GM23338 (cell line): ENCODE measurements around the gene STAMBP. TPM values are rescaled to one million over a fixed set of nuclear protein-coding genes. Genes with fewer than 3 reads are reported as not detected.

Experiments used
- ATAC-seq: fragments of 200-7000 bp; cut with Tn5 transposase; 3 replicates; pipeline ENCODE4 v1.9.1; 2020
- DNase-seq: peaks from one replicate; pipeline ENCODE4 v3.0.0-alpha.2; 2015; ENCODE audit warnings: low spot score
- H2AFZ ChIP-seq: fragments of 200-600 bp; sonication (generic); 2 replicates; pipeline ENCODE4 v1.8.0; 2016; ENCODE audit warnings: antibody characterized with exemption, mild to moderate bottlenecking, moderate library complexity
- H3F3A ChIP-seq: fragments of 200-600 bp; sonication (generic); replicated peaks from 2 replicates; pipeline ENCODE4 v1.8.0; 2017; ENCODE audit warnings: antibody characterized with exemption, mixed run types, low read depth
- H3K27ac ChIP-seq: fragments of 200-600 bp; sonication (generic); 2 replicates; pipeline ENCODE4 v1.6.1; 2016; ENCODE audit warnings: low read depth
- H3K27me3 ChIP-seq: fragments of 200-600 bp; sonication (generic); 2 replicates; pipeline ENCODE4 v1.8.0; 2016; ENCODE audit warnings: mild to moderate bottlenecking, mixed run types, moderate library complexity; ENCODE audit not compliant: insufficient read depth
- H3K36me3 ChIP-seq: fragments of 200-600 bp; sonication (generic); 2 replicates; pipeline ENCODE4 v1.8.0; 2016; ENCODE audit warnings: mild to moderate bottlenecking; ENCODE audit not compliant: insufficient read depth
- H3K4me1 ChIP-seq: fragments of 200-600 bp; sonication (generic); 2 replicates; pipeline ENCODE4 v1.8.0; 2016; ENCODE audit warnings: mild to moderate bottlenecking, moderate library complexity; ENCODE audit not compliant: insufficient read depth
- H3K4me2 ChIP-seq: fragments of 200-600 bp; sonication (generic); 2 replicates; pipeline ENCODE4 v1.7.1; 2017; ENCODE audit warnings: mixed run types
- H3K4me3 ChIP-seq: fragments of 200-600 bp; sonication (generic); 2 replicates; pipeline ENCODE4 v1.6.1; 2016; ENCODE audit warnings: mixed run types
- H3K79me2 ChIP-seq: fragments of 200-600 bp; sonication (generic); replicated peaks from 2 replicates; pipeline ENCODE4 v1.8.0; 2017; ENCODE audit warnings: mild to moderate bottlenecking; ENCODE audit not compliant: insufficient read depth
- H3K9me2 ChIP-seq: fragments of 200-600 bp; sonication (generic); 2 replicates; pipeline ENCODE4 v1.8.0; 2017; ENCODE audit not compliant: insufficient read depth
- H4K20me1 ChIP-seq: fragments of 200-600 bp; sonication (generic); replicated peaks from 2 replicates; pipeline ENCODE4 v1.8.0; 2017; ENCODE audit warnings: mild to moderate bottlenecking; ENCODE audit not compliant: insufficient read depth
- H3K27ac Mint-ChIP-seq: 2 replicates; pipeline ENCODE4 v1.8.0; 2020; ENCODE audit warnings: inconsistent platforms, mild to moderate bottlenecking, moderate library complexity, mixed read lengths
- H3K27me3 Mint-ChIP-seq: 3 replicates; pipeline ENCODE4 v1.8.0; 2022; ENCODE audit warnings: low read depth, mild to moderate bottlenecking, moderate library complexity, mixed read lengths, inconsistent platforms; ENCODE audit not compliant: insufficient read depth, poor library complexity
- H3K36me3 Mint-ChIP-seq: 3 replicates; pipeline ENCODE4 v1.8.0; 2021; ENCODE audit warnings: low read depth, mild to moderate bottlenecking, inconsistent platforms, moderate library complexity, mixed read lengths
- H3K4me1 Mint-ChIP-seq: 3 replicates; pipeline ENCODE4 v1.8.0; 2020; ENCODE audit warnings: mild to moderate bottlenecking, inconsistent platforms, mixed read lengths
- H3K4me3 Mint-ChIP-seq: 3 replicates; pipeline ENCODE4 v1.8.0; 2021; ENCODE audit warnings: moderate library complexity, mild to moderate bottlenecking, inconsistent platforms, mixed read lengths
- H3K9me3 Mint-ChIP-seq: 3 replicates; pipeline ENCODE4 v1.8.0; 2020; ENCODE audit warnings: moderate library complexity, mild to moderate bottlenecking, inconsistent platforms, mixed read lengths
- CREB1 ChIP-seq: fragments of 250-450 bp; sonication (Bioruptor Pico); IDR thresholded peaks from 2 replicates; pipeline ENCODE4 v1.5.0; 2020; ENCODE audit warnings: low read depth, mild to moderate bottlenecking, moderate library complexity
- EZH2 ChIP-seq: fragments of 200-600 bp; sonication (generic); IDR thresholded peaks from one replicate; pipeline ENCODE4 v1.8.0; 2017; ENCODE audit warnings: antibody characterized with exemption, mild to moderate bottlenecking, low read depth; ENCODE audit not compliant: unreplicated experiment
- EZH2phosphoT487 ChIP-seq: fragments of 200-600 bp; sonication (generic); IDR thresholded peaks from one replicate; pipeline ENCODE4 v1.8.1; 2018; ENCODE audit warnings: antibody characterized with exemption; ENCODE audit not compliant: unreplicated experiment
- JUNB ChIP-seq: IDR thresholded peaks from one replicate; pipeline ENCODE4 v1.6.1; 2016; ENCODE audit warnings: antibody characterized with exemption; ENCODE audit not compliant: unreplicated experiment
- NANOG ChIP-seq: IDR thresholded peaks from 2 replicates; pipeline ENCODE4 v1.6.1; 2016; ENCODE audit warnings: antibody characterized with exemption, borderline replicate concordance
- POLR2AphosphoS5 ChIP-seq: IDR thresholded peaks from 2 replicates; pipeline ENCODE4 v1.6.1; 2016; ENCODE audit warnings: antibody characterized with exemption, low read depth
- STAT1 ChIP-seq: IDR thresholded peaks from one replicate; pipeline ENCODE4 v1.6.1; 2016; ENCODE audit warnings: antibody characterized with exemption; ENCODE audit not compliant: unreplicated experiment
- ZNF114 ChIP-seq: fragments of 250-450 bp; sonication (Bioruptor Pico); IDR thresholded peaks from 2 replicates; pipeline ENCODE4 v1.5.0; 2020; ENCODE audit warnings: mild to moderate bottlenecking, moderate library complexity
- ZNF331 ChIP-seq: fragments of 250-450 bp; sonication (Bioruptor Pico); IDR thresholded peaks from 2 replicates; pipeline ENCODE4 v1.5.0; 2020; ENCODE audit warnings: low read depth, mild to moderate bottlenecking, moderate library complexity
- ZNF462 ChIP-seq: fragments of 250-450 bp; sonication (Bioruptor Pico); IDR thresholded peaks from 2 replicates; pipeline ENCODE4 v1.5.0; 2020; ENCODE audit warnings: mild to moderate bottlenecking, moderate library complexity
- polyA plus RNA-seq: library from polyadenylated mRNA; unstranded; fragments of >200 nt; fragmentation: Nextera tagmentation; extraction: Ambion mirVana; gene quantifications from 2 replicates; pipeline ENCODE4 v1.2.1, GENCODE V29; 2016
- total RNA-seq: library from RNA; depleted of rRNA; stranded (reverse); fragments of >200 nt; shearing (Covaris generic); gene quantifications from 2 replicates; pipeline ENCODE4 v1.2.3, GENCODE V29; 2014

The STAMBP gene
- total and polyA plus RNA-seq, 2 experiments from 2014 or later, result 33.9 to 106 TPM

DNA sequence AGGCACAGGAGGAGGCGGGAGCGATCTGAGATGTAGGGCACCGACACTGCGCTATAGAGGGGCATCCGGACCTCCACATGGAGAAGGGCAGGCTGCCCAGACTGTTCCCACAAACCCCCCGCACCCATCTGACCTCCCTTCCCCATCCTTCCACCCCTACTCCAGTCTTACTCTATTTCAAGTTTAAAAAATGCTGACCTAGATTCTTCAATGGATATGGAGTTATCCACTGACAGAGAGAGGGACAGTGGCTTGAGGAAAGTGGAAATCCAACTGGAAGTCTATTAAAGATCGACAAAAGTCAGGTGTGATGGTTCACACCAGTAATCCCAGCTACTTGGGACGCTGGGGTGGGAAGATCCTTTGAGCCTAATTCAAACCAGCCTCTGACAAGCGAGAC, 92.8 kb downstream of the STAMBP start (continued):
- TF ChIP-seq ZNF462 (CRISPR knock-in tag) (no peak), EZH2 (no peak), STAT1 (no peak), POLR2AphosphoS5 (no peak)

- Histone ChIP-seq H3F3A (no peaks in the 10 kb centered on the region), H3K27ac (no peak overlapping the region), H3K79me2 (peaks cover 8% of the 10 kb centered on the region), H3K4me2 (no peak overlapping the region), H3K4me1 (peaks cover 14% of the 10 kb centered on the region), H3K27me3 (no peaks in the 10 kb centered on the region), H3K9me2 (no peaks in the 10 kb centered on the region), H2AFZ (peak overlapping the region; percentile 60; the same call in 1 of the 2 replicates), H3K4me3 (no peak overlapping the region), H3K36me3 (no peaks in the 10 kb centered on the region), H4K20me1 (no peaks in the 10 kb centered on the region)
- Mint-ChIP-seq H3K27ac (no peak overlapping the region), H3K36me3 (no peaks in the 10 kb centered on the region), H3K9me3 (no peaks in the 10 kb centered on the region), H3K4me1 (peaks cover 13% of the 10 kb centered on the region), H3K27me3 (no peaks in the 10 kb centered on the region), H3K4me3 (no peak overlapping the region)
- DNase-seq, result no peak
- ATAC-seq, result no peak
- TF ChIP-seq ZNF462 (CRISPR knock-in tag), result no peak
- no peak for TF ChIP-seq ZNF114 (CRISPR knock-in tag)
- TF ChIP-seq JUNB, result no peak
- no peak for TF ChIP-seq CREB1 (CRISPR knock-in tag)
- no peak for TF ChIP-seq NANOG
- TF ChIP-seq EZH2, result no peak
- no peak for TF ChIP-seq ZNF331 (CRISPR knock-in tag)
- TF ChIP-seq STAT1, result no peak
- TF ChIP-seq EZH2phosphoT487, result no peak
- no peak for TF ChIP-seq POLR2AphosphoS5
Observed at GRCh38 chr2:73922681-73923080, 93.9 kb downstream of the STAMBP start.
